ENCODE results near the gene C6orf89. TPM values are rescaled to one million over a fixed set of nuclear protein-coding genes. Genes with fewer than 3 reads are reported as not detected.

The C6orf89 gene
- total and polyA plus RNA-seq, 2 of the 13 experiments (the other 11 are each of a cell fraction or from before 2014, with no cell fraction given) = 22.1 to 32.2 TPM

DNA sequence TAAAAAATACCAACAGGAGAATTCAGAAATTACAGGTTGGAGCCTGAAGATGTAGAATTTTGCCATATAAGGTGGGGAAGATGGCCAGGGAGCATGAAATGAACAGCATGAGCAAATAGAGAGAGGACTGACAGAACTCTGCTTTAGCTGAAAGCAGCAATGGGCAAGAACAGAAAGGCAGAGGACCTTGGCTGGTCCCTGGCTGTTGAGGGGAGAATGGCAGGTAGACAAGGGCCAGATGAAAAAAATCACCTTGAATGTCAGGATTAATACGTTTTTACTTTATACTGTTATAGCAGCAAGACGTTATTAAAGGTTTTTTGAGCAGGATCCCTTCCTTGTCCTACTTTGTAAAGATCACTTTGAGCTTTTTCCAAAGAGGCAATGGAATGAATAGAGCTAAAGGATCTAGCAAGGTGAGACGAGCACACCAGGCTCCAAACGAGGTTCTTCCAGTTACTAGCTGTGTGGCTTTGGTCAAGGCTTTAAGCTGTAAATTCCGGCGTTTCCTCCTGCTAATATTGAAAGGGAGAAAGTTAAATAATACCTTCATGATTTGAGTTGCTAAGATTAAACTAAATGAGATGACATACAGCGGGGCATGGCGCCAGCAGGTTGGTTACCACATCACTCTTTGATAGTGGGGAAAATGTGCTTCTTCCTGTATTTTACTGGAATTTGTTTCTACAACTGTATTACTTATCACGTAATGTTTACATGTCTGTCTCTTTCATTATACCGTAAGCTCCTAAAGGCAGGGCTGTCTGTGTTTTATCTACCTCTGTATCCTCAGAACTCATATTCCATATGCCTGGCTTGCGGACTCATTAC is 11.9 kb upstream of the C6orf89 start:
- ChIA-PET CTCF (ENCODE audit: low intra/inter-chr PET ratio, low total read pairs) (interaction anchor here (1.7 to 1.8 kb wide), 3 partner anchors 12 to 108 kb away, joined by 3 to 8 read pairs (median 5); partner anchors contain the start of gene C6orf89), POLR2A (interaction anchor here (1.1 to 2.9 kb wide), 12 partner anchors 8 to 384 kb away, joined by 3 to 61 read pairs (median 5); partner anchors contain the start of genes C6orf89, CDKN1A, MTCH1 and TBC1D22B)
- peaks cover 41% of the 10 kb centered on the region for H3K4me1 ChIP-seq (ENCODE audit: insufficient read depth, low read length)
- in situ Hi-C loops (cut with HindIII; ENCODE audit: extremely low pct_ligation_motif_present, low pct_unique_long_range_greater_than_20kb) (no loop called here), intact Hi-C loops (cut with micrococcal nuclease; ENCODE audit: unreplicated experiment) (loop anchor here (2.0 kb wide), 1 partner anchor 39 kb away; no protein-coding TSS in a partner anchor)
- peak; percentile 75 for ATAC-seq
- H2AFZ ChIP-seq (ENCODE audit: low read length) = peak overlapping the region; percentile 42
- 3% methylated on average over 11 of the region's 11 CpGs for whole genome bisulfite sequencing (ENCODE audit: low lambda C conversion rate)
- peak overlapping the region; percentile 92 for H3K4me2 ChIP-seq (ENCODE audit: low read depth, low read length)
- peak; percentile 50 for DNase-seq (ENCODE audit: low spot score)
- peaks cover 25% of the 10 kb centered on the region for H3K79me2 ChIP-seq (ENCODE audit: insufficient read depth, low read length)
- peak; percentile 60 for FAIRE-seq
- H3K27ac ChIP-seq (ENCODE audit: extremely low read length, insufficient read depth, low read length) = peak overlapping the region; percentile 83
- BruUV-seq (replicated peaks) = TSS peak; percentile 68
- peaks cover 1 to 27% of the 10 kb centered on the region in 2 experiments; a peak in 4 of 5 replicates for H3K36me3 ChIP-seq (replicated peaks in 1 of 2; ENCODE audit: control insufficient read depth in 1 of 2, insufficient read depth in 2 of 2, low read length in 2 of 2)
- peak overlapping the region; percentile 90 for H3K9ac ChIP-seq (ENCODE audit: insufficient read depth, low read depth, low read length)
- H3K4me3 ChIP-seq (replicated peaks in 1 of 3; ENCODE audit: insufficient read depth in 1 of 3, low read depth in 2 of 3, low read length in 3 of 3) = peak overlapping the region; percentile 79 to 94 (median 83)
- H3K9me3 ChIP-seq (ENCODE audit: low read length) = no peaks in the 10 kb centered on the region
- no peaks in the 10 kb centered on the region for H4K20me1 ChIP-seq (ENCODE audit: insufficient read depth, low read length)
- peaks cover 0 to 9% of the 10 kb centered on the region in 2 experiments; a peak in 2 of 5 replicates for H3K27me3 ChIP-seq (ENCODE audit: control insufficient read depth in 1 of 2, insufficient read depth in 2 of 2, low read length in 2 of 2)
- TF ChIP-seq ZNF607 (CRISPR knock-in tag; IDR thresholded peaks at IDR 0.05; ENCODE audit: borderline replicate concordance) (peak; percentile 35; the same call in 1 of the 2 replicates), RAD21 (CRISPR knock-in tag; IDR thresholded peaks at IDR 0.05) (peak; percentile 32; the same call in 1 of the 2 replicates), STAG1 (CRISPR knock-in tag; IDR thresholded peaks at IDR 0.05) (peak; percentile 40), ZNF275 (CRISPR knock-in tag; IDR thresholded peaks at IDR 0.05; ENCODE audit: borderline replicate concordance) (no peak), ZNF3 (CRISPR knock-in tag; IDR thresholded peaks at IDR 0.05) (no peak), ZNF749 (CRISPR knock-in tag; IDR thresholded peaks at IDR 0.05; ENCODE audit: borderline replicate concordance) (no peak), SALL2 (CRISPR knock-in tag; IDR thresholded peaks at IDR 0.05) (peak; percentile 8; the same call in 1 of the 2 replicates), CCDC6 (CRISPR knock-in tag; IDR thresholded peaks at IDR 0.05) (no peak), ZUFSP (CRISPR knock-in tag; IDR thresholded peaks at IDR 0.05; ENCODE audit: borderline replicate concordance) (no peak), KAT7 (CRISPR knock-in tag; IDR thresholded peaks at IDR 0.05; ENCODE audit: borderline replicate concordance) (0 out of 2 replicates have a peak, but pooled peaks have one; percentile 15), RORA (CRISPR knock-in tag; IDR thresholded peaks at IDR 0.05) (0 out of 2 replicates have a peak, but pooled peaks have one; percentile 42), CTCF (CRISPR knock-in tag; IDR thresholded peaks at IDR 0.05) (peak; percentile 49), ZNF816 (CRISPR knock-in tag; IDR thresholded peaks at IDR 0.05; ENCODE audit: borderline replicate concordance) (peak; percentile 73; the same call in 1 of the 2 replicates), ZNF558 (CRISPR knock-in tag; IDR thresholded peaks at IDR 0.05; ENCODE audit: borderline replicate concordance) (peak; percentile 73; the same call in 1 of the 2 replicates), KLF9 (CRISPR knock-in tag; IDR thresholded peaks at IDR 0.05; ENCODE audit: low read depth) (no peak), SALL1 (CRISPR knock-in tag; IDR thresholded peaks at IDR 0.05) (no peak), TGIF2 (CRISPR knock-in tag; IDR thresholded peaks at IDR 0.05) (peak; percentile 21; the same call in 1 of the 2 replicates)
- TF ChIP-seq, protein P1, sequence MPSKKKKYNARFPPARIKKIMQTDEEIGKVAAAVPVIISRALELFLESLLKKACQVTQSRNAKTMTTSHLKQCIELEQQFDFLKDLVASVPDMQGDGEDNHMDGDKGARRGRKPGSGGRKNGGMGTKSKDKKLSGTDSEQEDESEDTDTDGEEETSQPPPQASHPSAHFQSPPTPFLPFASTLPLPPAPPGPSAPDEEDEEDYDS (CRISPR knock-in tag; IDR thresholded peaks at IDR 0.05) = 0 out of 2 replicates have a peak, but pooled peaks have one; percentile 4

All from HepG2 (cell line).